IPS DF 6.9 (cell line): Measurements from ENCODE around the gene SEC61A1.

Experiments
- DNase-seq: peaks from one replicate; pipeline ENCODE4 v3.0.0-alpha.2; 2013; ENCODE audit warnings: low read depth, low spot score
- H3K27ac ChIP-seq: one replicate; pipeline ENCODE4 v1.5.1; 2013; ENCODE audit warnings: low read length, control low read depth
- H3K27me3 ChIP-seq: 2 replicates; pipeline ENCODE4 v1.6.1; 2013; ENCODE audit warnings: mild to moderate bottlenecking, low read length; ENCODE audit not compliant: control insufficient read depth, insufficient read depth
- H3K36me3 ChIP-seq: 2 replicates; pipeline ENCODE4 v1.6.1; 2013; ENCODE audit warnings: low read length; ENCODE audit not compliant: control insufficient read depth, insufficient read depth
- H3K4me1 ChIP-seq: 2 replicates; pipeline ENCODE4 v1.6.1; 2013; ENCODE audit warnings: low read length; ENCODE audit not compliant: control insufficient read depth, insufficient read depth
- H3K4me3 ChIP-seq: 2 replicates; pipeline ENCODE4 v1.5.1; 2013; ENCODE audit warnings: mild to moderate bottlenecking, low read length
- H3K9me3 ChIP-seq: 2 replicates; pipeline ENCODE4 v1.6.1; 2013; ENCODE audit warnings: low read length, inconsistent platforms; ENCODE audit not compliant: control insufficient read depth, insufficient read depth
- WGBS: extraction: QIAGEN DNeasy Blood & Tissue Kit; methylation state at CpG from one replicate; pipeline ENCODE4 v1.1.7; 2013; ENCODE audit warnings: mixed read lengths, missing lambda C conversion rate; ENCODE audit not compliant: insufficient read length, insufficient coverage; 5-methylcytosine and 5-hydroxymethylcytosine counted together

SEC61A1 gene

GRCh38 chr3:128107834-128108233 is 55.6 kb downstream of the SEC61A1 start:
- no peaks in the 10 kb centered on the region for H3K27me3 ChIP-seq
- H3K4me3 ChIP-seq = no peak overlapping the region
- DNase-seq = no peak
- no peaks in the 10 kb centered on the region for H3K9me3 ChIP-seq
- peaks cover 19% of the 10 kb centered on the region; the same call in 1 of the 2 replicates for H3K36me3 ChIP-seq
- no peak overlapping the region for H3K27ac ChIP-seq
- no peaks in the 10 kb centered on the region for H3K4me1 ChIP-seq
- WGBS = no CpG with 5 or more reads among the region's 8 CpGs

- no CpG with 5 or more reads among the region's 5 CpGs for WGBS
- H3K36me3 ChIP-seq = peaks cover 16% of the 10 kb centered on the region
Measured at GRCh38 chr3:128111147-128111546, 58.9 kb downstream of the SEC61A1 start.

GRCh38 chr3:128112357-128112968 is 60.2 kb downstream of the SEC61A1 start:
- Histone ChIP-seq H3K4me1 (no peaks in the 10 kb centered on the region), H3K27me3 (no peaks in the 10 kb centered on the region), H3K27ac (no peak overlapping the region), H3K4me3 (no peak overlapping the region), H3K36me3 (peaks cover 19% of the 10 kb centered on the region), H3K9me3 (no peaks in the 10 kb centered on the region)
- no CpG with 5 or more reads among the region's 7 CpGs for WGBS
- no peak for DNase-seq

More at GRCh38 chr3:128111147-128111546, 58.9 kb downstream of the SEC61A1 start:
- Histone ChIP-seq H3K9me3 (no peaks in the 10 kb centered on the region), H3K4me3 (no peak overlapping the region), H3K27me3 (no peaks in the 10 kb centered on the region), H3K4me1 (no peaks in the 10 kb centered on the region), H3K27ac (no peak overlapping the region)
- no peak for DNase-seq

DNA sequence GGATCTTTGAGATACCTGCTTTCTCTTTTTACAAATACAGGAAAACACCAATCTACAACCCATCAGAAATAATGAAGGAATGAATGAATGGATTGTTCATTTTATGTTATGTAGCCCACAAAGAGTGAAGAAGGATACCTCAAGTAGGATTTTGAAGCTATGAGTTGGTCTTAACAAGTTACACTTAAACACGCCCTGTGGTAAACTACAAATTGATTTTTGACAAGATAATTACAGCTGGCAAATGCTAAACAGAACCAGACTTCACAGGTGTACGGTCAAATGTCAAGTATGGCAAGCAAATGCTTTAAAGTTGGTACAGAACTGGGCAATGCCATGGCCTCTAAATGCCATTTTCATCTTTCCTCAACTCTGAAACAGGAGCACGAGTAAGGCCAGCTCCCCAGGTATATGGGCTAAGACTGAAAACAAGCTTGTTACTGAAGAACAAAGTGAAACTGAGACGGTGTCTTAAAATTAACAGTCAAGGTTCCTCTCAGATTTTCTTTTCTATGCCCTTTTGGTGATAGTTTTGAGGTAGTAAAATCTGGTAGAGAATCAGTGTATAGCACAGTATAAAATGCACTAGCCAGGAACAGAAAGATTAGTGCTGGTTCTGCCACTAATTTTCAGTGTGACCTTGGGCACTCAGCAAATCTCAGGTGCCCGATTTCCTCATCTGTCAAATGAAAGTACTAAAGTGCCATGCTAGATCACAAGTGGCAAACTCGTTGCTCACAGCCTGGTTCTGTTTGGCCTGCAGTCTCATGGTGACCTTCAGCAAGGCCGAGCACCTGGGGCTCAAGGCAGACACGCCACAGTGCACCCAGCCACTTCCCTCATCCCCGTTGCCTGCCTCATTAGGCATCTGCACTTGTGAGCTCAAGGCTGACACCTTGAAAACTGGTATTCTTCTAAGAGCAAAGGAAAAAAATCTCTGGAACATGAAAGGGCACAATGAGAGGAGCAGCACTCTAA is 61.9 kb downstream of the SEC61A1 start:
- no peaks in the 10 kb centered on the region for H3K27me3 ChIP-seq
- no CpG with 5 or more reads among the region's 9 CpGs for WGBS
- no peak overlapping the region for H3K4me3 ChIP-seq
- no peak for DNase-seq
- H3K9me3 ChIP-seq = no peaks in the 10 kb centered on the region
- H3K27ac ChIP-seq = no peak overlapping the region
- H3K4me1 ChIP-seq = no peaks in the 10 kb centered on the region
- peaks cover 20% of the 10 kb centered on the region for H3K36me3 ChIP-seq
